HG03135 (cell line): ENCODE measurements around the gene RCL1.

Experiments used
- ATAC-seq: cut with Tn5 transposase; IDR thresholded peaks from one replicate; pipeline ENCODE4 v1.9.1; 2021; ENCODE audit warnings: mild to moderate bottlenecking, moderate library complexity; ENCODE audit not compliant: unreplicated experiment

Gene RCL1

GRCh38 chr9:4838189-4838546 is 45.4 kb downstream of the RCL1 start:
- ATAC-seq: no peak

- ATAC-seq: no peak
Measured at GRCh38 chr9:4839470-4839912, 46.7 kb downstream of the RCL1 start.

- ATAC-seq: no peak
Measured at GRCh38 chr9:4840018-4840417, 47.3 kb downstream of the RCL1 start.

GRCh38 chr9:4842213-4842612 is 49.5 kb downstream of the RCL1 start:
- no peak for ATAC-seq

GRCh38 chr9:4842734-4843133 is 50.0 kb downstream of the RCL1 start:
- no peak for ATAC-seq

- ATAC-seq: no peak
Measured at GRCh38 chr9:4844056-4844838, 51.5 kb downstream of the RCL1 start.

GRCh38 chr9:4849369-4849768 is 56.6 kb downstream of the RCL1 start:
- ATAC-seq: no peak

- ATAC-seq: no peak
Measured at GRCh38 chr9:4850603-4851310, 58.0 kb downstream of the RCL1 start.

- no peak for ATAC-seq
Measured at GRCh38 chr9:4852419-4852818, 59.7 kb downstream of the RCL1 start.

- ATAC-seq: no peak
Measured at GRCh38 chr9:4854265-4854590, 61.5 kb downstream of the RCL1 start.

GRCh38 chr9:4855841-4856240 is 63.1 kb downstream of the RCL1 start:
- no peak for ATAC-seq

GRCh38 chr9:4857163-4857810 is 64.5 kb downstream of the RCL1 start:
- no peak for ATAC-seq

GRCh38 chr9:4859035-4859434 is 66.3 kb downstream of the RCL1 start:
- ATAC-seq: no peak

- no peak for ATAC-seq
Measured at GRCh38 chr9:4860383-4860782, 67.6 kb downstream of the RCL1 start.

GRCh38 chr9:4861145-4861544 is 68.4 kb downstream of the RCL1 start:
- ATAC-seq: no peak

- no peak for ATAC-seq
Measured at GRCh38 chr9:4861736-4862451, 69.2 kb downstream of the RCL1 start.

GRCh38 chr9:4862506-4863250 is 69.9 kb downstream of the RCL1 start:
- no peak for ATAC-seq

- no peak for ATAC-seq
Measured at GRCh38 chr9:4864234-4864661, 71.5 kb downstream of the RCL1 start.

GRCh38 chr9:4864698-4865097 is 72.0 kb downstream of the RCL1 start:
- no peak for ATAC-seq

GRCh38 chr9:4865681-4866080 is 72.9 kb downstream of the RCL1 start:
- ATAC-seq: no peak
